ENCODE measurements around the gene APCDD1L.

Gene APCDD1L

GRCh38 chr20:58483470-58483869, 31.7 kb downstream of the APCDD1L start:
- no peak for DNase-seq

GRCh38 chr20:58483051-58483450, 32.1 kb downstream of the APCDD1L start:
- DNase-seq = no peak

DNA sequence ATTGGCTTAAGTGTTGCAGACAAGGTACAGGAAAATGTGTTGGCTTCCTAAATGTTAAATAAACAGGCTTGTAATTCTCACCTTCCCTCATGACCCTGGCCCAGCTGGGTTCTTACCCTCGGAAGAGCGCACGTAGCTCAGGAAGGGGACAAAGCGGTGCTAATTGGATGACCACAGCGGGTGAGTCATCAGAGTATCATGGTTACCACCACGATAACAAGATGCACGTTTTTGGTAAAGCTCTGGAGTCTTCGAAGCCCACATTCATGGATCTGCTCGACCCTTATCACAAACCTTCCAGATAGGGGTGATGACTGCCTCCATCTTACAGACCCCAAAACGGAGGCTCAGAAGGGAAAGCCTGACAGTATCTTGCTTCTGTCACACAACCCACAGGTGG, 32.8 kb downstream of the APCDD1L start:
- no peak for DNase-seq

- peak; percentile 47 for DNase-seq
Measured at GRCh38 chr20:58481481-58482021, 33.6 kb downstream of the APCDD1L start.

GRCh38 chr20:58480551-58481336, 34.5 kb downstream of the APCDD1L start:
- no peak for DNase-seq

DNA sequence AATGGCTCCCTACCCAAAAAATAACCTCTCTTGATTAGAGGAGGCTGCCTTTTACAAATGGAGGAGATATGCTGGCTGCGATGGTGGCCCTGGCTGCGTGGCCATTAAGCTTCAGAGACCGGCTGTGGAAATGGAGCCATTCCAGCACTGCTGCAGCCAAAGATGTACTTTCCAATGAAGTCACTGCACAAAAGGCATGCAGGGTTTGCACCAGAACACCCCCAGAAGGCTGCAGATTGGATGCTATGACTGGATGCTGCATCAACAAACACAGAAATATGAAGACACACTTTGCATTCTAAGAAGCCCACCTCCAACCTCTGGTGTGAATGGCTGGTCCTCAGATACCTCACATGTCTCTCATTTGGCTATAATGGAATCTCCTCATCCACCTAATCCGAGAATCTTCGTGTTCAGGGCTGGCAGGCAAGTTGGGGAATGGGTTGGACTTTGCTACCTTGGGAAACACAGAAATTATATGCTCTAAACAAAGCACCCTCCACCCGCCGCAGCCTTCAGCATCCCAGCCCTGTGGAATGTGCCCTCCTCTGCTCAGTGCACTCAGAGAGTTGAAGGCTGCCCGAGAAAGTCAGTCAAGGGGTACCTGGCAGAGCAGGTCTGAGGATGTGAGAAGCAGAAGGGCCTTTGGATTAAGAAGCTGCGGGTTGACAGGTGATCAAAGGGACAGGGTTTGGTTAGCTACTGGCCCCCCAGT, 35.3 kb downstream of the APCDD1L start:
- no peak for DNase-seq

DNA sequence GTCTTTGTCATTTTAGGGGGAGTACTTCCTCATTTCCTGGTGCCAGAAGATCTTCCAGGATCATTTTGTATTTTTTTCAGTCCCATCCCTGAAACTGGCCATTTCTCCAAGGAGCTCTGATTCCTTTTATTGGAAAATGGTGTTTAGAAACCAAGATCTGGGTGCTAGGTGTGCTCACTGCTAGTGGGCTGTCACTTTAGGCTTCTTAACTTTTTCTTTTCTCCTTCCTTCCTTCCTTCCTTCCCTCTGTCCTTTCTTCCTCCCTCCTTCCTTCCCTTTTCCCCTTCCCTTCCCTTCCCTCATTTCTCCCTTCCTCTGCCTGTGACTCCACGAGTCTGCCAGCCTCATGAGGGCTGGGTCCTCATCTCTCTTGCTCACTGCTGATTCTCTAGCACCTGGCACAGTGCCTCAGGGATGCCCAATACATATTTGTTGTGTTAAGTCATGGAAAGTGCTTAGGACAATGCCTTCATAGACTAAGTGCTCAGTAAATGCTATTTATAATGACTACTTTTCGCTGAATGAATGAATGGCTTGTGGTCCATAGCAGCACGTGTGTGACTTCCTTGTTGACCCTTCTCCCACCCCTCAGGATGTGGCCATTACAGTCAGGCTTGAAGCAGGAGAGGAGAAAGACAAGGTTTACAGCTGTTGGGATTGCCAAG, 36.9 kb downstream of the APCDD1L start:
- DNase-seq = no peak

DNA sequence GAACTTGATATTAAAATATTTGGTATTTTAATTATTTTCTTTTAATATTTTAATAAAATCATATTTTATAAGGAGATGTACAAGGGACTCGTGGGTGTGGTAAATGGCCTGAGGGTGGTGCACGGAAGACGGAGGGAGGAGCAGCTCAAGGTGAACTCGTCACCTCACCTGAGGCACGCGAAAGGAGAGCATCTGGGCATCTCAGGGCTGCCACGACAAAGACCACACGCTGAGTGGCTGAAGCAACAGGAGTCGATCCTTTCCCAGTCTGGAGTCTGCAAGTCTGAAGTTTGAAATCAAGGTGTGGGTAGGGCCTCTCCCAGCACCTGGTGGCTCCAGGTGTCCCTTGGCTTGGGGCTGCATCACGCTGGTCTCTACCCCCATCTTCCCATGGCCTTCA, 39.7 kb downstream of the APCDD1L start:
- DNase-seq = no peak

DNA sequence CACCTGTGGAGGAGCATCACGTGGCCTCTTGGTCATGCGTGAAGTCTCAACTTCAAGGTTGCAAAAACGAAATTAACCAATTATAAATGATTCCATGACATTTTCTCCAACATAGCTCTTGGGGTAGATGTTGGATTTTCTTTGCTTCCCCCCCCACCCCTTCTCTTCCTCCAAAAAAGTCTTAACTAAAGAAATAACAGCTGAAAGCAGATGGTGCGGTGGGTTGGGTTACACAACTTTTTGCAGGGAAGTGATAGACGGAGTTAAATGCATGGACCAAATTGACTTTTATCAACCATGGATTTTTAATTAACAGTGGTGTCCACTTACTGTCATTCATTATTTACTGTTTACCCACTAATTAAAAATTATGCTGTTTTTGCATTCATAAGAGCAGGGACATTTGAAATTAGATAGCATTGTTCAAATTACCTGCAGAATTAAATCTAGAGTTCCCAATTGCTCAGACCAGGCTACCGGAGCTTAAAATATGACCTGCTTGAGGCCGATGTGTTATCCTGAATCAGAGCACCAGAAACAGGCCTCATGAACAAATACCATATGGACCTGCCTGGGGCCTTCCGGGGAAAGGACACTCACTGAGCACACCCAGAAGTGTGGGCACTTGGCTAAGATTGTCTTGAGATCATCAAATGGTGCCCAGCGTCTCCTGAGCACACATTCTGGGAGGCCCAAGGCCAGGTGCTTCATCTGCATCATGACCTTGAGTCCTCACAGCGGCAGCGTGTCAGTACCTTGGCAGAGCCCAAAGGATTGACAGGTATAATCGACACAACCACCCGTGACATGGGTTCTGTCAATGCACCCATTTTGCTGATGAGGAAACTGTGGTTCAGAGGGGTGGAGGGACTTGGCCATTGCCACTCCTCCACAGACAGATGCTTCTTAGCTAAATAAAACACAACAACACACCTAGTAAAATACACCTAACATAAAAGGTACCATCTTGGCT, 41.5 kb downstream of the APCDD1L start:
- DNase-seq = no peak

- DNase-seq = no peak
Measured at GRCh38 chr20:58472273-58473018, 42.8 kb downstream of the APCDD1L start.

GRCh38 chr20:58471193-58472164, 43.7 kb downstream of the APCDD1L start:
- no peak for DNase-seq

- no peak for DNase-seq
Measured at GRCh38 chr20:58470336-58471192, 44.6 kb downstream of the APCDD1L start.

DNA sequence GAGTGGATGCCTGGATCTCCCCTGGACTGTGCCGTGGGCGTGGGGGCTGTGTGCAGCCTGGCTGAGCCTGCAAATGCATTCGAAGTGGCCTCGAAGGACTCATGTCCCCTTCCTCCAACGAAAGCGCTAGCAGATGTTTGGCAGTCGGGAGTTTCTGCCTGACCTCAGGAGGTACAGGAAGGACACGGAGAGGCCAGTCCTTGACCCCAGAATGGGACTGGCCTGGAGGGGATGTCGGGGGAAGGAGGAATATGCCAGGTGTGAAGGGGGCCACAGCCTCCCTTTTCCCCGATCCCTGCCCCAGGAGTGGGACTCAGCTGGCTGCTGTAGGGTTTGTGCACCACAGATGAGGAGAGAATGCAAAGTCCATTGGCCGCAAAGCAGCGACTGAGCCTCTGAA, 45.6 kb downstream of the APCDD1L start:
- DNase-seq = no peak

- DNase-seq = no peak
Measured at GRCh38 chr20:58467572-58468527, 47.3 kb downstream of the APCDD1L start.

DNA sequence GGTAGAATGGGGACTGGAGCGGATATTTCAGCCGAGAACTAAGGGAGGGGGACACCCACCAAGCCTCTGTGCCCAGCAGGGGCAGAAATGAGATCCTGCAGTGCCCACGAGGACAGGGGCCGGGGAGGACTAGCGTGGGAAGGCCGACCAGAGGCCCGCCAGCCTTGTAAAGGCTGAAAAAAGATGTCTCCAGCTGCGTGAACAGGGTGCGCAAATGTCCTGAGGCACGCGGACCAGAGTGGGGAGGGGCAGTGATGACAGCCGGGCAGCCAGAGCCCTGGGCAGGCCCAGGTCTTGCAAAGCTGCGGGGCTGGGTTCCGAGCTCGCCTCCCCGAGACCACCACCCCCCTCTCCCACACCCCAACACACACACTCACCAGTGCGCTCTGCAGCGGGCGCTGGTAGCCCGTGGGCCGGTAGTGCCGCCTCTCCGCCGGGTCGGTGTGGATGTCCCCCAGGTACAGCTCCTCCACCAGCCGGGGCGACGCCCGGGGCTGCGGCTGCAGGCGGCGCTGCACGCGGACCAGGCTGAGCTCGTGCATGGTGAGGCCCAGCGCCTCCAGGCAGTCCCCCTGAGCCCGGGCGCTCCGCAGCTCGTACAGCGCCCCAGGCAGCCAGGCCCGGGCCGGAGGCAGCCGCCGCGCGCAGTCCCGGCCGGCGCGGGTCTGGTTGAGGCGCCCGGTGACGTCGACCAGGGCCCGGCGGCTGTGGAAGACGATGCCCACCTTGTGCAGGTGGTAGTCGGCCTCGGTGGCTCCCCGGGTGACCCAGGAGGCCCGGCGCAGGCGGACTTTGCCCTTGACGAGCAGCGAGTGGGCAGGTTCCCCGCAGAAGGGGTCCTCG, 48.2 kb downstream of the APCDD1L start:
- no peak for DNase-seq

- no peak for DNase-seq
Measured at GRCh38 chr20:58466095-58466708, 49.0 kb downstream of the APCDD1L start.

DNA sequence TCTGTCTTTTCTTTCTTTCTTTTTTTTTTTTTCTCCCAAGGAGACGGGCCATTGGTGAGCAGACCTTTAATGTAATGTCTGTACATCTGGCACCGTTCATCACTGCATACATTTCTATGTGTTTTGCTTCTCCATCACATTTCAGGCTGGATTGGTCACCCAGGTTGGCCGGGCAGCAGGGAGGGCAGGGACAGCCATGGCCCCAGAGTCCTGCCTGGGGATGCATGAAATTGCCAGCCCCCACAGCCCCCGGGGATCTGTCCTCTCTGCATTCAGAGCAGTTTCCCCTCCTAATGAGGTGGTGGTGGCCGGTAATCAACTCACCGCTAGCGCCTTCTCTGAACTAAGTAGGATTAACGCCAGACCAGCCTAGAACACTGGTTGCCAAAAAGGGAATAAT, 50.4 kb downstream of the APCDD1L start:
- DNase-seq = no peak

Measured in suppressor macrophage treated with lipopolysaccharide for 4 hours (primary cell).